ENCODE data around the gene CST6. TPM values are rescaled to one million over a fixed set of nuclear protein-coding genes. Genes with fewer than 3 reads are reported as not detected.
A peak's percentile ranks its signal among the peaks of the same experiment; 100 is the strongest.

Gene CST6
- total RNA-seq, 2 donors from 2014 or later, result not detected

GRCh38 chr11:66042227-66042995 lies 30.6 kb downstream of the CST6 start:
- intact Hi-C loops (cut with DNase I), result no loop called here

GRCh38 chr11:66042996-66043906 lies 31.4 kb downstream of the CST6 start:
- intact Hi-C loops (cut with DNase I), result no loop called here
- Histone ChIP-seq H3K27ac (no peak overlapping the region), H3K4me3 (no peak overlapping the region), H3K36me3 (no peaks in the 10 kb centered on the region), H3K4me1 (no peaks in the 10 kb centered on the region), H3K27me3 (no peaks in the 10 kb centered on the region), H3K9ac (ENCODE audit: low read depth in 2 of 2, low read length in 2 of 2) (no peak overlapping the region), H3K9me3 (no peaks in the 10 kb centered on the region)
- DNase-seq, result no peak
- no peak for TF ChIP-seq CTCF (IDR thresholded peaks at IDR 0.05)

More at GRCh38 chr11:66042227-66042995, 30.6 kb downstream of the CST6 start:
- no peaks in the 10 kb centered on the region for H3K9me3 ChIP-seq
- H3K9ac ChIP-seq (ENCODE audit: low read depth in 2 of 2, low read length in 2 of 2), result no peak overlapping the region
- no peak overlapping the region for H3K27ac ChIP-seq
- no peaks in the 10 kb centered on the region for H3K27me3 ChIP-seq
- no peaks in the 10 kb centered on the region for H3K4me1 ChIP-seq
- no peak overlapping the region for H3K4me3 ChIP-seq
- DNase-seq, result no peak
- TF ChIP-seq CTCF (IDR thresholded peaks at IDR 0.05), result no peak
- no peaks in the 10 kb centered on the region for H3K36me3 ChIP-seq

GRCh38 chr11:66044757-66045156 lies 32.9 kb downstream of the CST6 start:
- no peaks in the 10 kb centered on the region for H3K9me3 ChIP-seq
- intact Hi-C loops (cut with DNase I), result no loop called here

GRCh38 chr11:66045177-66045639 lies 33.4 kb downstream of the CST6 start:
- Histone ChIP-seq H3K4me1 (no peaks in the 10 kb centered on the region), H3K27ac (no peak overlapping the region), H3K9ac (ENCODE audit: low read depth in 2 of 2, low read length in 2 of 2) (peak overlapping the region in 1 of 2 donors; percentile 14), H3K4me3 (no peak overlapping the region), H3K27me3 (no peaks in the 10 kb centered on the region), H3K9me3 (no peaks in the 10 kb centered on the region), H3K36me3 (no peaks in the 10 kb centered on the region)
- intact Hi-C loops (cut with DNase I), result no loop called here
- DNase-seq, result peak; percentile 78
- peak; percentile 91 for TF ChIP-seq CTCF (IDR thresholded peaks at IDR 0.05)

More at GRCh38 chr11:66044757-66045156, 32.9 kb downstream of the CST6 start:
- H3K9ac ChIP-seq (ENCODE audit: low read depth in 2 of 2, low read length in 2 of 2), result no peak overlapping the region
- TF ChIP-seq CTCF (IDR thresholded peaks at IDR 0.05), result no peak
- no peak overlapping the region for H3K4me3 ChIP-seq
- H3K4me1 ChIP-seq, result no peaks in the 10 kb centered on the region
- no peaks in the 10 kb centered on the region for H3K36me3 ChIP-seq
- DNase-seq, result no peak
- no peaks in the 10 kb centered on the region for H3K27me3 ChIP-seq
- H3K27ac ChIP-seq, result no peak overlapping the region

- TF ChIP-seq CTCF (IDR thresholded peaks at IDR 0.05), result no peak
- H3K9me3 ChIP-seq, result no peaks in the 10 kb centered on the region
- no peaks in the 10 kb centered on the region for H3K27me3 ChIP-seq
- H3K4me3 ChIP-seq, result no peak overlapping the region
- no peak overlapping the region for H3K27ac ChIP-seq
- no peak for DNase-seq
- intact Hi-C loops (cut with DNase I), result no loop called here
- peaks cover 5% of the 10 kb centered on the region for H3K4me1 ChIP-seq
- no peak overlapping the region for H3K9ac ChIP-seq (ENCODE audit: low read depth in 2 of 2, low read length in 2 of 2)
- no peaks in the 10 kb centered on the region for H3K36me3 ChIP-seq
Measured at GRCh38 chr11:66046901-66047300, 35.1 kb downstream of the CST6 start.
